NK-92 treated with Interleukin-12 subunit alpha and Interleukin-12 subunit beta, amount 100 ng/mL, for 24 hours (cell line): ENCODE data around the gene RANGAP1.

ENCODE experiments used
- DNase-seq: peaks from one replicate; lab custom pipeline; 2025; lab: John Stamatoyannopoulos, UW

The RANGAP1 gene

DNA sequence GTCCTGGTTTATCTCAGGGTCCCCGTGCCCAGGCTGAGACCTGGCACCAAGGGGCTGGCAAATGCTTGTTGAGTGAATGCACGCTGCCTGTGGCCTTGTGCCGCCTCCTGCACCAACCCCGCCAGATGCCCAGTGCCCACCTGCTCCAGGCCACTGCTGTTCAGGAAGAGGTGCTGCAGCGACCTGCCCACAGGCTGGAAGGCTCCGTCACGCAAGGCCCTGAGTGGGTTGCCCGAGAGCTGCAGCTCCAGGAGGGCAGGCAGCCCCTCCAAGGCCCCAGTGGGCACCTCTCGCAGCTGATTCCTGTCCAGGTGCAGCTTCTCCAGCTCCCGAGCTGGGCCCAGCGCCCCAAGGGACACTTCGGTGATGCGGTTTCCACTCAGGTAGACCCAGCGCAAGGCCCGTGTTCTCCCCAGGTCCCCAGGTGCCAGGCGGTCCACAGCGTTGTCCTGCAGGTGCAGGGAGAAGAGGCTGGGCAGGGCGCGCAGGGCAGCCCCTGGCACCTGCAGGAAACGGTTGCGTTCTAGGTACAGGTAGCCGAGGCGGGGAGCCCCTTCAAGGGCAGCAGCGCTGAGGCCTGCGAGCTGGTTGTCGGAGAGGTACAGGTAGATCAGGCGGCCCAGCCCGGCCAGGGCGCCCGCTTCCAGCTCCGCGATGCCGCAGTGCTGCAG, 48.8 kb downstream of the RANGAP1 start:
- no peak for DNase-seq

DNA sequence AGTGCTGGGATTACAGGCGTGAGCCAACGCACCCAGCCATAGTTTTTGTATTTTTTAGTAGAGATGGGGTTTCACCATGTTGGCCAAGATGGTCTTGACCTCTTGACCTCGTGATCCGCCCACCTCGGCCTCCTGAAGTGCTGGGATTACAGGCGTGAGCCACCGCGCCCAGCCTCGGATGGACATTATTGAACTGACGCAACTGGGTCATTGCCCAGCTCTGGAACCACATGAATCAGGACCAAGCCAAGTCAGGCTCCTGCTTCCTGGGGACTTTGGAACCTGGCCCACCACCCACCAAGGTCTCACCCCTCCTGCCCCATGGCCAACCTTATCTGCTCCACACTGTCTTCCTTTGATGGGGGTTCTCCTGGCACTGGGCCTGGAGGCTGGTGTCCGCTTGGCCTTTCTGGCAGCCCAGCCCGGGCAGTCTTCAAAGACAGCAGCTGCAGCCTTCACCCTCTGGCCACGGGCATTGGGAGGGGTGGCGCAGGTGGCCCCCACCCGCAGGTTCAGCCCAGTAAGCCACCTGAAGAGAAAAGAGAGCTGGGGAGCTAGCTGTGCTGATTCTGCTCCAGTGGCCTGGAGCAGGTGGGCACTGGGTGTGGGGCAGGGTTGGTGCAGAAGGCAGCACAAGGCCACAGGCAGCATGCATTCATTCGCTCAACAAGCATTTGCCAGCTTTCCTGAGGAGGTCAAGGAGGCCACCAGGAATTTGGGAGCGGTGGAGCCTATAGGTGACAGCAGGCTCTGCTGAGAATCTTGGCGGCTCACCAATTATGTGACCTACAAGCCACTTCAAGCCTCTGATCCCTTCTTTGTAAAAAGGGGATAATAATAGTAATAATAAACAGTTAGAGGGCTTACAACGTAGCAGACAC, 50.9 kb downstream of the RANGAP1 start:
- DNase-seq, result no peak

- DNase-seq, result no peak
Measured at GRCh38 chr22:41231369-41231768, 54.6 kb downstream of the RANGAP1 start.

GRCh38 chr22:41230401-41230785, 55.6 kb downstream of the RANGAP1 start:
- DNase-seq, result no peak

GRCh38 chr22:41229730-41230400, 56.1 kb downstream of the RANGAP1 start:
- DNase-seq, result no peak

DNA sequence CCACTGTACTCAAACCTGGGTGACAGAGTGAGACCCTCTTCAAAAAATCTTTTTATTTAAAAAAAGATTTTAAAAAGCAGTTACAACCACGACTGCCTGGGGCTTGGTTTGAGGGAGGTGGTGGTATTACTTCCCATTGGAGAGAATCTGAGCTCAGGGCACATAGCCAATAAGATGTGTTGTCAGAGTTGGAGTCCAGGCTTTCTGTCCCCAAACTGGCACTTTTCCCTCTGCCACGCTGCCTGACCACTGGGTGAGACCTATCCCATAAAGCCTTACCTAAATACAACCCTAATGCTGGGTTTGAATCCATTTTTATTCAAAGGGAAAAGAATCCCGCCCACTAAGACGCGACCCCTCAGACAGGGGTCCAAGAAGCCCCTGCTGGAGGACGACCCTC, 56.8 kb downstream of the RANGAP1 start:
- DNase-seq, result no peak

GRCh38 chr22:41226723-41227655, 59.0 kb downstream of the RANGAP1 start:
- no peak for DNase-seq

DNA sequence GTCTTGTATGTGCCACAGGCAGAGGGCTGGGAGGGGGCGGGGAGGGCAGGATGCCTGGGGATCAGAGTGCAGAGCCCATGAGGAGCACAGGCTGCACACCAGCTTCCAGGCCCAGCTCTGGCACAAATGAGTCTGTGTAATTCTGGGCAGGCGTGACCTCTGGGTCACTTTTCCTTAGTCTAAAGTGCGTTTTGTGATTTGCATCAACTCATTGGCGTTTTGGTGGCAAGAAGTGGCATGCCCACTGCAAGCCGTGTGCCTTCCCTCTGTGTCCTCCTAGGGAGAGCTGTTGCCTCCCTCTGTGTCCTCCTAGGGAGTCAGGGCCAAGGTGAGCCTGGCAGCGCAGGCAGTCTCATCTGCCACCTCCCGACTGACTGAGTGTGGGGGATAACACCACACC, 62.5 kb downstream of the RANGAP1 start:
- no peak for DNase-seq

- DNase-seq, result no peak
Measured at GRCh38 chr22:41222846-41223507, 63.0 kb downstream of the RANGAP1 start.

- DNase-seq, result no peak
Measured at GRCh38 chr22:41217553-41218157, 68.3 kb downstream of the RANGAP1 start.

DNA sequence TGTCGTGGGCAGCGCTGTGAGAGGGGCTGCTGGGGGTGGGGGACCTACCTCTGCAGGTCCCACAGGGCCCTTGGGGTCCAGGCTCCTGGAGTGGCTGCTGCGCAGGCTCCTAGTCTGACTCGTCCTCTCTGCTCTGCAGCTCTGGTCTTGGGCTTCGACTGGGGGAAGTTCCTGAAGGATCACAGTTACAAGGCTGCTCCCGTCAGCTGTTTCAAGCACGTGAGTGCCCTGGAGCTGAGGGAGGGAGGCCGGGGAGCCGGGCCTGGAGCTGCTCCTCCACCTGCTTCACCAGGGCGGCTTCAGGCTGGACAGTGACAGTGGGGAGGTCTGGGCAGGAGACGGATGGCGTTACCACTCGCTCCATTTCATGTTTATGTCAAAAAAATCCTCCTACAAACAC, 69.0 kb downstream of the RANGAP1 start:
- DNase-seq, result no peak

DNA sequence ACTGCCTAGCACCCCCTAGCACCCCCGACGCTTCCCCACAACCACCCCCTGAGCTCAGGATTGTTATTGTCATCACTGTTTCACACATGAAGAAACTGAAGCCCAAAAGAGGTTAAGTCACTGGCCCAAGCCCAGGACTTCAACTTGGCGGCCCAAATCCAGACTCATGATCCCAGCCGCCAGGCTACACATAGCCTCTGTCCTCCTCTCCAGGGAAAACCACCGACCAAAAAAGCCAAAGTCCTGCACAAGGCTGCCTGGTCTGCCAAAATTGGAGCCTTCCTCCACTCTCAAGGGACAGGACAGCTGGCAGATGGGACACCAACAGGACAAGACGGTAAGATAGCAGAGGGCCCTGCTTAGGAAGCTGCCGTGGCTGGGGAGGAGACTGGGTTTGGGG, 70.1 kb downstream of the RANGAP1 start:
- no peak for DNase-seq

DNA sequence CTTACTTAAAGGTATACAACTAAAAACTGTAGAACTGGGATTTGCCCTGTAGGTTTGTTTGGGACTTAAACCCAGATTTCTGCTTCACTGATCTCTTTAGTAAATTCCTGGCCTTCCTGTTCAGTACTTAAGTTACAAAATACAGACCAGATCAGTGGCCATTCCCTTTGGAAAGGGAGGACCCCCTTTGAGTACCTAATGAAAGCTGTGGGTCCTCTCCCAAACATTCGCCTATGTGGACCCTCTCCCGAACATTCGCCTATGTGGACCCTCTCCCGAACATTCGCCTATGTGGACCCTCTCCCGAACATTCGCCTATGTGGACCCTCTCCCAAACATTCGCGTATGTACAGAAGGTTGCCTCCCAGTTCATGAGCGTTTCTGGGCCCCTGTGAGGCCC, 70.6 kb downstream of the RANGAP1 start:
- DNase-seq, result no peak

- no peak for DNase-seq
Measured at GRCh38 chr22:41206719-41207118, 79.3 kb downstream of the RANGAP1 start.

DNA sequence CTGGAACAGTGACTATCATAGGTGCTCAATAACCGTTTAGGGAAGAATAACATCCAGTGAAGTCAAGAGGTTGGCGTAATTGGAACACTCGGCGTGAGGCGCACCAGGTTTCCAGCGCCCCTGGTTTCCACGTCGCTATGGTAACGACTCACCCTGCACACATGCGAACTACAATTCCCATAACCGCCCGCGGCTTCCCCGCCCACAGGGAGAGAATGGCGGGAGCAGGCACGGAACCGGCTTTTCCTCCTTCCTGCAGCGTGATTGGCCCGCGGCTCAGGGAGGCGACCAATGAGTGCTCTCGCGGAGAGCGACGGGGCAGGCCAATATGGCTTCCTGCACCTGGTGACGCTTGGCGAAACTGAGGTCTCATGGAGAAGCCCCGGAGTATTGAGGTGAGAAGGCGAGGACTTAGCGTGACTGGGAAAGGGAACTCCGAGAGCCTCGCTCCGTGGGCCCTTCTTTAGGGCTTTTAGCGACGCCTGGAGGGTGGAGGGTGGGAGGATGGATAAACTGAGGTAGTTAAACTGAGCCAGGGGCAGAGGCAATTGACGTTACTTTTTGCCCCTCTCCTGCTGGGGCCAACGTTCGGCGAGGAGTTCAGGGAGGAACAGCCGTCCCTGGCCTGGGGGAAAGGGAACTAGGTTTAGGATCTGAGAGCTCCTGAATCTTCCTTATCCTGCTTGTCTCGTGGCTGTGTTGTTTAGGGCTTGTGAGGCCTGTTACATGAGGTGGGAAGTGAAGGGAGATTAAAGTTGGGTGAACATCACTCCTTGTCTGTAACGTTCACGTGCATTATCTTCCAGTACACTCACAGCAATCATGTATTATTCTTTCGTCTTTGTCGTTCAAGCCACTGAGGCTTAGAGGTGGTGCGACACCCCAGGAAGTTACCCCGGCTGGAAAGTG, 80.7 kb downstream of the RANGAP1 start, which contains the start of gene L3MBTL2:
TSS of gene L3MBTL2 (plus strand) at position 321 of the 909 bp plus-strand sequence. CDS start at position 372, 51 bp downstream.
- peak; percentile 91 for DNase-seq

- DNase-seq, result no peak
Measured at GRCh38 chr22:41204066-41204465, 81.9 kb downstream of the RANGAP1 start.

DNA sequence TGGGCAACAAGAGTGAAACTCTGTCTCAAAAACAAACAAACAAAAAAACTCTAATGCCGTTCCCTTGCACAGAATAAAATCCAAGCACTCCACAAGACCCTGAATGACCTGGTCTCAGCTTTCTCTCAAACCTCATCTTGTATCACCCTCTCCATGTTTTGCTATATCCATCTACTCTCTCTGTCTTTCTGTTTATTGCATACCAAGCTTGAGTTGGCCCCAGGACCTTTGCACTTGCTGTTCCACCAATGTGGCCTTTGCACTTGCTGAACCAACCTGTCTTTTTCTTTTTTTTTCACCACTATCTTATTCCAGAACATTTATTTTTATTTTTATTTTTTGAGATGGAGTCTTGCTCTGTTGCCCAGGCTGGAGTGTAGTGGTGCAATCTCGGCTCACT, 82.9 kb downstream of the RANGAP1 start:
- no peak for DNase-seq

DNA sequence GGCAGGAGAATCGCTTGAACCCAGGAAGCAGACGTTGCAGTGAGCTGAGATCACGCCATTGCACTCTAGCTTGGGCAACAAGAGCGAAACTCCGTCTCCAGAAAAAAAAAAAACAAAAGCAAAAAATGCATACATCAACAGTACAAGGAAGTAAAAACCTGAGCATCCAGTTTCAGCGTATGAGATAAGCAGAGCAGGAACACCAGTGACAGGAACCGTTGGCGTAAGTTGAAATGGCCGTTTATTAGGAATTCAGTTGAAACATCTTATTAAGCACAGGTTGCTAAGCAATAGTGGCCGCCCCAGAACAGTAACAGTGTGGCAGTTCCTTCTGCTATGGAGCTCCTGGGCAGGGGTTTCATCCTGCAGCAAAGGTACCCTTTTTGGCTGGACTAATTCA, 84.8 kb downstream of the RANGAP1 start:
- no peak for DNase-seq

DNA sequence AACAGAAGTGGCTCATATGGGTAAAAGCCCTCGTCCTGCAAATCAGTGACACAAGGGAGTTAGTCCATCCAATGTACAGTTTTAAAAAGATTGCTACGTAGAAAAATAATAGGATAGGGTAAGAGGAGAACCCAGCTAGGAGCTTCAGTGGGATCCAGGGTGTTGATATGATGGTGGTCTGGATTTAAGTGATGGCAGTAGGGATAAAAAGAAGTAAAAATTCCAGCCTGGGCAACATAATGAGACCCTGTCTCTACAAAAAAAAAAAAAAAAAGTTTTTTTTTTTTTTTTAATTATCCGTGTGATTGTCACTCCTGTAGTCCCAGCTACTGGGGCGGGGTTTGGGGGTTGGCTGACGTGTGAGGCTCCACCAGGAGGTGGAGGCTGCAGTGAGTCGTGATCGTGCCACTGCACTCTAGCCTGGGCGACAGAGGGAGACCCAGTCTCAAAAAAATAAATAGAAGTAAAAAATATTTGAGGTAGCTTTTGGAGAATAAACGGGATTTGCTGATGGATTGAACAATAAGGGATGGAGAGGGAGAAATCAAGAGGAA, 87.9 kb downstream of the RANGAP1 start:
- DNase-seq, result no peak
